GM23248 (cell line): ENCODE measurements around the gene ACP3. TPM values are rescaled to one million over a fixed set of nuclear protein-coding genes. Genes with fewer than 3 reads are reported as not detected.

Experiments used
- DNase-seq: peaks from one replicate; pipeline ENCODE4 v3.0.0-alpha.2; 2015
- H2AFZ ChIP-seq: fragments of 200-600 bp; sonication (generic); 2 replicates; pipeline ENCODE4 v1.6.1; 2016; ENCODE audit warnings: antibody characterized with exemption
- H3F3A ChIP-seq: fragments of 200-600 bp; sonication (generic); 2 replicates; pipeline ENCODE4 v1.6.1; 2016; ENCODE audit warnings: mild to moderate bottlenecking, antibody characterized with exemption, mixed run types; ENCODE audit not compliant: insufficient read depth
- H3K27ac ChIP-seq: fragments of 200-600 bp; sonication (generic); 2 replicates; pipeline ENCODE4 v1.5.1; 2016; ENCODE audit warnings: mild to moderate bottlenecking
- H3K27me3 ChIP-seq: fragments of 200-600 bp; sonication (generic); replicated peaks from 2 replicates; pipeline ENCODE4 v1.6.1; 2016; ENCODE audit warnings: mild to moderate bottlenecking; ENCODE audit not compliant: insufficient read depth
- H3K36me3 ChIP-seq: fragments of 200-600 bp; sonication (generic); 2 replicates; pipeline ENCODE4 v1.6.1; 2016; ENCODE audit warnings: low read depth, mild to moderate bottlenecking
- H3K4me1 ChIP-seq: fragments of 200-600 bp; sonication (generic); 2 replicates; pipeline ENCODE4 v1.6.1; 2016; ENCODE audit warnings: mild to moderate bottlenecking; ENCODE audit not compliant: insufficient read depth
- H3K4me2 ChIP-seq: fragments of 200-600 bp; sonication (generic); one replicate; pipeline ENCODE4 v1.6.1; 2016; ENCODE audit warnings: mild to moderate bottlenecking; ENCODE audit not compliant: unreplicated experiment
- H3K4me3 ChIP-seq: fragments of 200-600 bp; sonication (generic); 2 replicates; pipeline ENCODE4 v1.5.1; 2016; ENCODE audit warnings: mild to moderate bottlenecking
- H3K79me2 ChIP-seq: fragments of 200-600 bp; sonication (generic); 2 replicates; pipeline ENCODE4 v1.6.1; 2016; ENCODE audit warnings: mild to moderate bottlenecking; ENCODE audit not compliant: insufficient read depth
- H3K9ac ChIP-seq: fragments of 200-600 bp; sonication (generic); 2 replicates; pipeline ENCODE4 v1.6.1; 2016; ENCODE audit warnings: mild to moderate bottlenecking
- H3K9me2 ChIP-seq: fragments of 200-600 bp; sonication (generic); 2 replicates; pipeline ENCODE4 v1.6.1; 2016; ENCODE audit warnings: mixed run types, mild to moderate bottlenecking, moderate library complexity; ENCODE audit not compliant: insufficient read depth
- H3K9me3 ChIP-seq: fragments of 200-600 bp; sonication (generic); one replicate; pipeline ENCODE4 v1.6.1; 2017; ENCODE audit warnings: low read depth
- H4K20me1 ChIP-seq: fragments of 200-600 bp; sonication (generic); 2 replicates; pipeline ENCODE4 v1.6.0; 2016; ENCODE audit not compliant: insufficient read depth
- EZH2 ChIP-seq: fragments of 200-600 bp; sonication (generic); IDR thresholded peaks from 2 replicates; pipeline ENCODE4 v1.6.1; 2018; ENCODE audit warnings: antibody characterized with exemption, mild to moderate bottlenecking; ENCODE audit not compliant: insufficient read depth, poor library complexity, severe bottlenecking
- EZH2phosphoT487 ChIP-seq: fragments of 200-600 bp; sonication (generic); IDR thresholded peaks from 2 replicates; pipeline ENCODE4 v1.6.1; 2018; ENCODE audit warnings: antibody characterized with exemption, moderate library complexity, mild to moderate bottlenecking, low read depth; ENCODE audit not compliant: insufficient read depth
- WGBS, 2 experiments: methylation state at CpG; one replicate each; pipeline ENCODE4 v1.1.6; 2015 to 2017; ENCODE audit warnings: low lambda C conversion rate in 2 of 2, low coverage in 1 of 2; ENCODE audit errors: missing lambda C conversion rate in 2 of 2; 5-methylcytosine and 5-hydroxymethylcytosine counted together
- in situ Hi-C: fragments of 300-500 bp; cut with MboI; formaldehyde crosslinking; loops from 2 replicates; pipeline ENCODE4 v1.15.0; 2020
- polyA plus RNA-seq: library from polyadenylated mRNA; unstranded; fragments of >200 nt; fragmentation: Nextera tagmentation; extraction: Ambion mirVana; gene quantifications from 2 replicates; pipeline ENCODE4 v1.2.1, GENCODE V29; 2016
- total RNA-seq: library from RNA; depleted of rRNA; stranded (reverse); fragments of >200 nt; shearing (Covaris generic); gene quantifications from 2 replicates; pipeline ENCODE4 v1.2.3, GENCODE V29; 2014

ACP3 gene
- total and polyA plus RNA-seq, 2 experiments from 2014 or later, result 1.1 to 1.6 TPM

DNA sequence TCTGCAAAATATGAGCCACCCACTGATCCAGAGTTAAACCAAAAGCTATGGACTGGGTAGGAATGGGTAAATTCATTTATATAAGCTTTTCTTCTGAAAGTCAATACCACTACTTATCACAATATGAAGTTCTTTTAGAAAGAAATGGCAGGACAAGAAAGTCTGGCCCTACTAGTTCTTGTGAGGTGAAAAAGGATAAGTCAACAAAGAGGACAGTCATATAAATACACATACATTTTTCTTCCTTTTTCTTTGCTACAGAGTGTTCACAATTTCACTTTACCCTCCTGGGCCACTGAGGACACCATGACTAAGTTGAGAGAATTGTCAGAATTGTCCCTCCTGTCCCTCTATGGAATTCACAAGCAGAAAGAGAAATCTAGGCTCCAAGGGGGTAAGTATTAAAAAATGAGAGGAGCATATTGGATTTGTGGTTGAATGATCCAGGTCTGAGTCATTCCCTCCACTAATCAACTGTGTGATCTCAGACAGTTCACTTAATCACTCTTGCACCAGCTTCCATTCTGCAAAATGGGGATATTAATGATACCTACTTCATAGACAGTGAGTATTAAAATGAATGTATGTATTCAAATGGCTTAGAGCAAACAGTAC, 27.6 kb downstream of the ACP3 start:
- peaks cover 40% of the 10 kb centered on the region for H3K4me1 ChIP-seq
- H3K36me3 ChIP-seq, result no peaks in the 10 kb centered on the region
- H3K4me2 ChIP-seq, result peak overlapping the region; percentile 8
- H3K9me2 ChIP-seq, result no peaks in the 10 kb centered on the region
- peak; percentile 71 for DNase-seq
- in situ Hi-C loops, result no loop called here
- H3K9ac ChIP-seq, result no peak overlapping the region
- TF ChIP-seq EZH2phosphoT487 (no peak), EZH2 (no peak)
- no peaks in the 10 kb centered on the region for H4K20me1 ChIP-seq
- no peak overlapping the region for H2AFZ ChIP-seq
- no peaks in the 10 kb centered on the region for H3K9me3 ChIP-seq
- no peak overlapping the region for H3K4me3 ChIP-seq
- no peak overlapping the region for H3K27ac ChIP-seq
- H3K79me2 ChIP-seq, result no peaks in the 10 kb centered on the region
- H3F3A ChIP-seq, result peaks cover 30% of the 10 kb centered on the region
- no peaks in the 10 kb centered on the region for H3K27me3 ChIP-seq

DNA sequence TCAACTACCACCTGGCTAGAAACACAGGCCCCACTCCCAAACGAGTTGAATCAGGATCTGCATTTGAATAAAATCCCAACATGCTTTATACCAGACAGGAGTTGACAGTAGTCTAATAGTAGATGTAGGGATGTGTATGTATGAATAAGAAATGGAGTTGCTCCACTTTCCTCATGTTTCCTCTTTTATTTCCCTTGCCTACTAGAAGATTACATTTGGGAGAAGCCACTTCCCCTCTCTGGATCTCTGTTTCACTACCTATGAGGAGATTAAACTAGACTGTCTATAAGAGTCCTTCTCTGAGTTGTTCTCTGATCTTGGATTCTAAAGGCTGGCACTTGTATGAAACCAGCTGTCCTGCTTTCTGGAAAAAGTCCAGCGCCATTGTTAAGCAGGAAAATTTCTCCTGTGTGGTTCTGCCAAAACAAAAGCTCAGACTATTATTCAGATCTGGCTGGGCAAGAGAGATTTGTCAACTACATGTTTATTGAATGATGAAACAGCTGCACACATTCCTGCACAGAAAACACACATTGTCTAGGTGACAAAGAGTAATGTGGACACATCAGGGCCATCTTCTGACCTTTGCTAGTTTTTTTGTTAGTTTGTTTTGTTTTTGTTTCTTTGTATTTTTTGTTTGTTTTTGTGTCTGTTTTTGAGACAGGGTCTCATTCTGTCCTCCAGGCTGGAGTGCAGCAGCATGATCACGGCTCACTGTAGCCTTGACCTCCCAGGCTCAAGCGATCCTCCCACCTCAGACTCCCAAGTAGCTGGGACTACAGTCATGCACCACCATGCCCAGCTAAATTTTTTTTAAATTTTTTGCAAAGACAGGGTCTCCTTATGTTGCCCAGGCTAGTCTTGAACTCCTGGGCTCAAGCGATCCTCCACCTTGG, 29.9 kb downstream of the ACP3 start:
- in situ Hi-C loops, result no loop called here
- WGBS, 2 experiments, result 57 to 59% methylated on average over 5 of the region's 5 CpGs
- Histone ChIP-seq H3K9ac (peak overlapping the region; percentile 30), H3K27ac (peak overlapping the region; percentile 73), H3F3A (peaks cover 30% of the 10 kb centered on the region), H3K9me2 (no peaks in the 10 kb centered on the region), H3K27me3 (no peaks in the 10 kb centered on the region), H4K20me1 (no peaks in the 10 kb centered on the region), H3K4me3 (0 out of 2 replicates have a peak overlapping the region, but pooled peaks have one; percentile 1), H2AFZ (0 out of 2 replicates have a peak overlapping the region, but pooled peaks have one; percentile 10), H3K4me1 (peaks cover 40% of the 10 kb centered on the region), H3K36me3 (no peaks in the 10 kb centered on the region), H3K9me3 (no peaks in the 10 kb centered on the region), H3K79me2 (no peaks in the 10 kb centered on the region), H3K4me2 (peak overlapping the region; percentile 40)
- DNase-seq, result peak; percentile 92
- no peak for TF ChIP-seq EZH2
- TF ChIP-seq EZH2phosphoT487, result peak; percentile 44; the same call in 1 of the 2 replicates

DNA sequence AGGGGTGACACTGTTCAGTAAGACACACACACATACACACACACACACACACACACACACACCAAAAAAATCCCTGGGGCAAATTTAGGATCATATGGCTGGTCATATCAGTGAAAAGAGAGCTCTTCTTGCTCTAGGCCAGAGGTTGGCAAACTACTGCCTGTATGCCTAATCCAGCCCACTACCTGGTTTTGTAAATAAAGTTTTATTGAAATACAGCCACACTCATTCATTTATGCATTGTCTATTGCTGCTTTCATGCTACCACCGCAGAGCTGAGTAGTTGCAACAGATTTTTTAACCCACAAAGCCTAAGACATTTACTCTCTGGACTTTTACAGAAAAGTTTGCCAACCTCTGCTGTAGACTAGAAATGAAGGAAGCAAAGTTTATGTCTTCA, 30.6 kb downstream of the ACP3 start:
- no peak for DNase-seq
- TF ChIP-seq EZH2 (no peak), EZH2phosphoT487 (no peak)
- no peak overlapping the region for H3K9ac ChIP-seq
- H3K4me1 ChIP-seq, result peaks cover 35% of the 10 kb centered on the region
- H3K9me3 ChIP-seq, result no peaks in the 10 kb centered on the region
- no peak overlapping the region for H3K4me3 ChIP-seq
- WGBS, 2 experiments, result 0% methylated on average over 1 of the region's 1 CpG
- peaks cover 30% of the 10 kb centered on the region for H3F3A ChIP-seq
- H3K9me2 ChIP-seq, result no peaks in the 10 kb centered on the region
- in situ Hi-C loops, result no loop called here
- no peaks in the 10 kb centered on the region for H3K27me3 ChIP-seq
- H3K36me3 ChIP-seq, result no peaks in the 10 kb centered on the region
- H3K79me2 ChIP-seq, result no peaks in the 10 kb centered on the region
- no peak overlapping the region for H2AFZ ChIP-seq
- no peaks in the 10 kb centered on the region for H4K20me1 ChIP-seq
- H3K27ac ChIP-seq, result no peak overlapping the region
- no peak overlapping the region for H3K4me2 ChIP-seq

DNA sequence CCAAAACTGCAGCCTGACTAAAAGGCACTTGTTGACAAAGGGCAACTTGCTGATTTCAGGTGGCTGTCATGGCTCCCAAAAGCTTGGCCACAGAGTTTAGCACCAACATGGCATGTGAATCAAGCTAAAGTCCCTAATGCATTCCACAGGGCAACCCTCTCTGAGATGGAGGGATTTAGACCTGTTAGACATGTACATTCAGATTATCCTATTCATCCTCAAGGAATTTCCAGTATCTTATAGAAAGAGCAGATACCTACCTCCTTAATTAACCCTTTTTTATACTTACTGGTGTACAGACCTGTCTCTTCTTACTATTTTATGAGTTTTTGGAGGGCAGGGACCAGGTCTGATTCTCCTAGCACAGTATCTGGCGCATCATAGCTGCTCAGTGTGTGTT, 31.3 kb downstream of the ACP3 start:
- no peak for DNase-seq
- Histone ChIP-seq H3K9me2 (no peaks in the 10 kb centered on the region), H3K4me2 (no peak overlapping the region), H3K27ac (no peak overlapping the region), H3K79me2 (no peaks in the 10 kb centered on the region), H3F3A (peaks cover 30% of the 10 kb centered on the region), H3K9ac (no peak overlapping the region), H3K27me3 (no peaks in the 10 kb centered on the region), H3K4me3 (no peak overlapping the region), H2AFZ (no peak overlapping the region), H3K9me3 (no peaks in the 10 kb centered on the region), H3K36me3 (no peaks in the 10 kb centered on the region), H4K20me1 (no peaks in the 10 kb centered on the region), H3K4me1 (peaks cover 33% of the 10 kb centered on the region)
- in situ Hi-C loops, result no loop called here
- 95% methylated on average over 1 of the region's 1 CpG for WGBS, 2 experiments
- TF ChIP-seq EZH2phosphoT487 (no peak), EZH2 (no peak)
